NT2/D1 (cell line): ENCODE data around the gene ONECUT3.

Experiments
- DNase-seq: peaks from one replicate; pipeline ENCODE4 v3.0.0-alpha.2; 2011; ENCODE audit warnings: low read depth, low spot score
- H3K27me3 ChIP-seq: 2 replicates; pipeline ENCODE4 v1.6.0; 2011; ENCODE audit warnings: mild to moderate bottlenecking; ENCODE audit not compliant: insufficient read length, insufficient read depth
- H3K36me3 ChIP-seq: 2 replicates; pipeline ENCODE4 v1.6.1; 2011; ENCODE audit warnings: mild to moderate bottlenecking, low read length, mixed read lengths; ENCODE audit not compliant: insufficient read depth, insufficient read length
- H3K4me1 ChIP-seq: 2 replicates; pipeline ENCODE4 v1.5.1; 2011; ENCODE audit not compliant: insufficient read depth, insufficient read length
- H3K4me3 ChIP-seq: 2 replicates; pipeline ENCODE4 v1.5.1; 2011; ENCODE audit warnings: low read depth; ENCODE audit not compliant: insufficient read length
- H3K9ac ChIP-seq: 2 replicates; pipeline ENCODE4 v1.6.0; 2011; ENCODE audit warnings: low read depth; ENCODE audit not compliant: insufficient read length
- H3K9me3 ChIP-seq: 2 replicates; pipeline ENCODE4 v1.5.1; 2011; ENCODE audit warnings: mild to moderate bottlenecking, low read length; ENCODE audit not compliant: insufficient read depth
- SUZ12 ChIP-seq: IDR thresholded peaks from 2 replicates; pipeline ENCODE4 v1.6.1; 2011; ENCODE audit not compliant: insufficient read length, insufficient read depth; ENCODE audit errors: extremely low read depth
- YY1 ChIP-seq: IDR thresholded peaks from 2 replicates; pipeline ENCODE4 v1.6.1; 2011; ENCODE audit not compliant: insufficient read length, insufficient read depth
- ZNF274 ChIP-seq: IDR thresholded peaks from 2 replicates; pipeline ENCODE4 v1.6.1; 2011; ENCODE audit warnings: mild to moderate bottlenecking, low read depth, low read length

The ONECUT3 gene

GRCh38 chr19:1828279-1829238, 75.3 kb downstream of the ONECUT3 start:
- Histone ChIP-seq H3K4me3 (no peak overlapping the region), H3K9me3 (no peaks in the 10 kb centered on the region), H3K9ac (no peak overlapping the region), H3K4me1 (peaks cover 22% of the 10 kb centered on the region), H3K36me3 (peaks cover 72% of the 10 kb centered on the region), H3K27me3 (no peaks in the 10 kb centered on the region)
- DNase-seq, result no peak
- no peak for TF ChIP-seq YY1
- no peak for TF ChIP-seq ZNF274
- TF ChIP-seq SUZ12, result no peak

GRCh38 chr19:1829958-1830357, 76.7 kb downstream of the ONECUT3 start:
- H3K27me3 ChIP-seq, result no peaks in the 10 kb centered on the region
- no peak overlapping the region for H3K9ac ChIP-seq
- peaks cover 30% of the 10 kb centered on the region for H3K4me1 ChIP-seq
- no peak overlapping the region for H3K4me3 ChIP-seq
- no peaks in the 10 kb centered on the region for H3K9me3 ChIP-seq
- DNase-seq, result no peak
- H3K36me3 ChIP-seq, result peaks cover 69% of the 10 kb centered on the region
- TF ChIP-seq SUZ12 (no peak), ZNF274 (no peak), YY1 (no peak)

GRCh38 chr19:1830568-1830967, 77.3 kb downstream of the ONECUT3 start:
- peaks cover 66% of the 10 kb centered on the region for H3K36me3 ChIP-seq
- H3K9ac ChIP-seq, result no peak overlapping the region
- peaks cover 30% of the 10 kb centered on the region for H3K4me1 ChIP-seq
- no peaks in the 10 kb centered on the region for H3K9me3 ChIP-seq
- H3K27me3 ChIP-seq, result no peaks in the 10 kb centered on the region
- H3K4me3 ChIP-seq, result no peak overlapping the region
- no peak for DNase-seq
- TF ChIP-seq YY1 (no peak), ZNF274 (no peak), SUZ12 (no peak)
